Gastrocnemius medialis (tissue), 4 donors: Measurements from ENCODE around the gene ANKRD17.

Experiments
- CTCF ChIP-seq, 5 experiments: fragments of 450-650 bp in 3 of 5; fragments of 200-600 bp in 2 of 5; sonication (generic) in 2 of 5; IDR thresholded peaks in 4 of 5; conservative IDR thresholded peaks in 1 of 5; 1 replicate in 4 of 5; 2 replicates in 1 of 5; pipeline ENCODE4 v1.5.1; 2016 to 2019; ENCODE audit warnings: antibody characterized with exemption in 5 of 5, mild to moderate bottlenecking in 3 of 5, moderate library complexity in 3 of 5
- POLR2A ChIP-seq, 2 donors: fragments of 450-650 bp; IDR thresholded peaks; one replicate each; pipeline ENCODE4 v1.6.1; 2017; ENCODE audit warnings: antibody characterized with exemption in 2 of 2, mild to moderate bottlenecking in 2 of 2, moderate library complexity in 2 of 2

- TF ChIP-seq CTCF (IDR thresholded peaks at IDR 0.05 in 4 of 5, conservative IDR thresholded peaks at IDR 0.05 in 1 of 5) (no peak), POLR2A (IDR thresholded peaks at IDR 0.05) (no peak)
These were observed 8.0 kb downstream of the ANKRD17 start for GRCh38 chr4:73250642-73251041.
